Measurements from ENCODE around the gene POR. TPM values are rescaled to one million over a fixed set of nuclear protein-coding genes. Genes with fewer than 3 reads are reported as not detected.
A peak's percentile ranks its signal among the peaks of the same experiment; 100 is the strongest.

POR gene
- total RNA-seq, 4 donors from 2014 or later: 66.6 to 244 (median 107) TPM

DNA sequence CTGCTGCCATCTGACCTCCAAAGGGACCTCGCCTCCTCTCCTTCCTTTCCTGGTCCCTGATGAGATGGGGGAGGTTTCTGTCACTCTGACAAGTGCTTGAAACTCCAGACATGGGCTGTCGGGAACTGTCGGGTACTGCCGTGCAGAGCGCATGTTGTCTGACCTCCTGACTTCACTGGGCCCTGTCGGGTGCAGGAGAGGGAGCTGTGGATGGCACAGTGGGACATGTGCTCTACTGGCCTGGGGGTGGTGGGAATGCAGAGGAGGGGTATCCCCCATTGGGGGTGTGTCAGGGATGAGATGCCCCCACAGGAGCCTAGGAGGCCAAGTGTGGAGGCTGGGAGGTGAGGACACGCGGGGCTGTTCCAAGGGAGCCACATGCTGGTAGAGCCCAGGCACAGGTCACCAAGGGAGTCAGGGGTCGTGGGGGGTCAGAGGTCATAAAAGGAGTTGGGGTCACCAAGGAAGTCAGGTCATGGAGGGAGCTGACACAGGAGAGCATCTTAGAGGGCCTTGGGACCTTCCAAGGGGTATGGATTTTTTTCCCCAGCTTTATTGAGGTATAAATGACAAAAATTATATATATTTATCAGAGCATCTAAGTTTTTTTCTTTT is 48.5 kb downstream of the POR start:
- Histone ChIP-seq H3K4me1 (peaks cover 3 to 63% (median 38%) of the 10 kb centered on the region in 4 donors), H3K27ac (peak overlapping the region; percentile 64 to 92 (median 77)), H3K27me3 (no peaks in the 10 kb centered on the region), H3K4me3 (no peak overlapping the region), H3K9me3 (no peaks in the 10 kb centered on the region), H3K36me3 (peaks cover 0 to 31% (median 0%) of the 10 kb centered on the region in 3 donors)
- TF ChIP-seq EP300 (IDR thresholded peaks at IDR 0.05) (no peak), POLR2A (IDR thresholded peaks at IDR 0.05) (no peak)
- TF ChIP-seq, protein P1, sequence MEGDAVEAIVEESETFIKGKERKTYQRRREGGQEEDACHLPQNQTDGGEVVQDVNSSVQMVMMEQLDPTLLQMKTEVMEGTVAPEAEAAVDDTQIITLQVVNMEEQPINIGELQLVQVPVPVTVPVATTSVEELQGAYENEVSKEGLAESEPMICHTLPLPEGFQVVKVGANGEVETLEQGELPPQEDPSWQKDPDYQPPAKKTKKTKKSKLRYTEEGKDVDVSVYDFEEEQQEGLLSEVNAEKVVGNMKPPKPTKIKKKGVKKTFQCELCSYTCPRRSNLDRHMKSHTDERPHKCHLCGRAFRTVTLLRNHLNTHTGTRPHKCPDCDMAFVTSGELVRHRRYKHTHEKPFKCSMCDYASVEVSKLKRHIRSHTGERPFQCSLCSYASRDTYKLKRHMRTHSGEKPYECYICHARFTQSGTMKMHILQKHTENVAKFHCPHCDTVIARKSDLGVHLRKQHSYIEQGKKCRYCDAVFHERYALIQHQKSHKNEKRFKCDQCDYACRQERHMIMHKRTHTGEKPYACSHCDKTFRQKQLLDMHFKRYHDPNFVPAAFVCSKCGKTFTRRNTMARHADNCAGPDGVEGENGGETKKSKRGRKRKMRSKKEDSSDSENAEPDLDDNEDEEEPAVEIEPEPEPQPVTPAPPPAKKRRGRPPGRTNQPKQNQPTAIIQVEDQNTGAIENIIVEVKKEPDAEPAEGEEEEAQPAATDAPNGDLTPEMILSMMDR (IDR thresholded peaks at IDR 0.05): no peak
- DNase-seq (ENCODE audit: low spot score in 2 of 2): no peak
- WGBS, 2 donors: 55 to 56% methylated on average over 9 of the region's 9 CpGs

- TF ChIP-seq EP300 (IDR thresholded peaks at IDR 0.05) (no peak), POLR2A (IDR thresholded peaks at IDR 0.05) (no peak)
- TF ChIP-seq, protein P1 (IDR thresholded peaks at IDR 0.05): no peak
- DNase-seq (ENCODE audit: low spot score in 2 of 2): no peak
- H3K36me3 ChIP-seq: peaks cover 0 to 23% (median 0%) of the 10 kb centered on the region in 3 donors
- peak overlapping the region; percentile 55 to 84 (median 76) for H3K27ac ChIP-seq
- WGBS, 2 donors: 64 to 77% methylated on average over 13 of the region's 13 CpGs
- no peaks in the 10 kb centered on the region for H3K9me3 ChIP-seq
- H3K4me3 ChIP-seq: peak overlapping the region in 1 of 4 donors; percentile 4
- H3K4me1 ChIP-seq: peaks cover 3 to 80% (median 38%) of the 10 kb centered on the region in 4 donors
- H3K27me3 ChIP-seq: no peaks in the 10 kb centered on the region
Measured at GRCh38 chr7:75965617-75966016, 50.7 kb downstream of the POR start.

DNA sequence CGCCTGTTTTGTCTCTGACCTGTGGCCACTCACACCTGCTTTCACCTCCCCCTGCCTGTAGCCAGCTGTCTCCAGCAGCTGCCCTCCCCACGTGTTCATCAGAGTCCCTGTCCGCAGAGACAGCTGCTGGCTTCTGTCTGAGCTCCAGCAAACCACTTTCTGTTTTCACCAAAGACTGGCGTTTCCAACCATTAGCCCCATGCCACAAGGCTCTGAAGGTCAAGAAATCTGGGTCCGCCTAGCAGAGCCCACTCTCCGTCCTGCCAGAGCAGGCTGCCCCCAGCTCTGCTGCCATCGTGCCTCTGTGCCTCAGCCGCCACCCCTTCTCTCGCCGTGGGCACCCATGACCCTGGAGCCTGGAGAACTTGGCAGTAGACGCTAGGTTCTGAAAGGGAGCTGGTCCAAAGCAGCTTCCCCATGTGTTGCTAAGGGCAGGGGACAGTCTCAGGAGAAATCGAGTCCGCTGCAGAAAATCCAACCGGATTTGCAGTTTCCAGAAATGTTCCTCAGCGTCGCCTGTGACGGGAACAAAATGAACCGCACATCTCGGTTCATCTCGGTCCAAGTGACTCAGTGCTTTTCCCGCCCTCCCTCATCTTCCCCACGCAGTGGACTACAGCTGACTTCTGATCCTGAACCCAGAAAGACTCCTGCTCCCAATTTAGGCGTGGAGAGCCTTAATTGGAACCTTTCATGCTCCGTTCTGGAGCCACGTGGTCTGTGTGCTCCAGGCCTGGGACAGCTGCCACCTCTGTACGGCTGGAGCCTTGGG is 51.4 kb downstream of the POR start:
- peak in 1 of 2 donors; percentile 62 for DNase-seq (ENCODE audit: low spot score in 2 of 2)
- peaks cover 3 to 84% (median 38%) of the 10 kb centered on the region in 4 donors for H3K4me1 ChIP-seq
- TF ChIP-seq POLR2A (IDR thresholded peaks at IDR 0.05) (no peak), EP300 (IDR thresholded peaks at IDR 0.05) (peak in 1 of 2 donors; percentile 87)

DNA sequence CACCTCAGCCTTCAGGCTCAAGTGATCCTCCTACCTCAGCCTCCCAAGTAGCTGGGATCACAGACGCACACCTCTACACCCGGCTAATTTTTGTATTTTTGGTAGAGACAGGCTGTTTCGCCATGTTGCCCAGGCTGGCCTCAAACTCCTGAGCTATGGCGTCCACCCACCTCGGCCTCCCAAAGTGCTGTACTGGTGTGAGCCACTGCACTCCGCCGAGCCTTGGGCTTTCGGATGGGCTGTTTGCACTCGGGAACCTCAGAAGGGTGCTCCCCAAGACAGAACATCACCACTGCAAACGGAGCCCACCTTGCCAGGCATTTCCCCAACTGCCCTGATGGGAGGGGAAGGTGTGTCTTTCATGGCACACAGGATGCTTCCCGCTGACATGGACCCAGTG is 52.1 kb downstream of the POR start:
- Histone ChIP-seq H3K36me3 (peaks cover 0 to 23% (median 0%) of the 10 kb centered on the region in 3 donors), H3K27me3 (no peaks in the 10 kb centered on the region), H3K27ac (peak overlapping the region in 3 of 4 donors; percentile 38 to 83 (median 75)), H3K4me1 (peaks cover 3 to 84% (median 36%) of the 10 kb centered on the region in 4 donors), H3K9me3 (no peaks in the 10 kb centered on the region), H3K4me3 (no peak overlapping the region)
- WGBS, 2 donors: 84 to 95% methylated on average over 11 of the region's 11 CpGs
- TF ChIP-seq POLR2A (IDR thresholded peaks at IDR 0.05): no peak
- no peak for TF ChIP-seq EP300 (IDR thresholded peaks at IDR 0.05)
- TF ChIP-seq, protein P1 (IDR thresholded peaks at IDR 0.05): no peak
- DNase-seq (ENCODE audit: low spot score in 2 of 2): no peak

More for the DNA sequence above, 51.4 kb downstream of the POR start:
- Histone ChIP-seq H3K27me3 (no peaks in the 10 kb centered on the region), H3K4me3 (peak overlapping the region in 1 of 4 donors; percentile 4), H3K9me3 (no peaks in the 10 kb centered on the region), H3K27ac (peak overlapping the region; percentile 55 to 84 (median 76)), H3K36me3 (peaks cover 0 to 21% (median 0%) of the 10 kb centered on the region in 3 donors)
- WGBS, 2 donors: 50 to 61% methylated on average over 25 to 26 of the region's 26 CpGs

DNA sequence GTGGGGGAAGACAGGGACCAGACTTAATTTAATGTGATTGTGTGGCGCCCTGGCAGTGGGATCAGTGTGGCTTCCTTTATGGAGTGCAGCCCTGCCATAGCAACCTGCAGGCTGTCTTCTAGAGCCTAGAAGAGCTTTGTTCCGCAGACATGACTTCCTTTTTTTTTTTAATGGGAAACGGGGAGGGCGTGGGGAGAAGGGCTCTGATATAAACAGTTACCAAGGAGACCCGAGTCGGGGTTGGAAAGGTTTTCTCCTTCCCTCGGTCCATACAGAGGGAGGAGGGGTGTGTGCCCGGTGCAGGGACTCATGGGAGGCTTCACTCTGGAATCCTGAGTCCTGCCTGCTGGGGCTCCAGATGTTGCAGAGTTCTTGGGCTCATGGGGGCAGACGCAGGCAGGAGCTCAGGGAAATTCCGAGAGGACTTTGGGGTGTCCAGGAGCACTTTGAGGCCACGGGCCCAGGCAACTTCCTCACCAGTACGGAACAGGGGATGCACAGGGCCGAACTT is 52.6 kb downstream of the POR start:
- WGBS, 2 donors: 24 to 40% methylated on average over 11 to 13 of the region's 13 CpGs
- H3K4me1 ChIP-seq: peaks cover 0 to 84% (median 32%) of the 10 kb centered on the region in 4 donors
- H3K4me3 ChIP-seq: no peak overlapping the region

More for the DNA sequence above, 52.6 kb downstream of the POR start:
- Histone ChIP-seq H3K27ac (peak overlapping the region in 3 of 4 donors; percentile 38 to 83 (median 75)), H3K27me3 (no peaks in the 10 kb centered on the region), H3K36me3 (peaks cover 0 to 28% (median 0%) of the 10 kb centered on the region in 3 donors), H3K9me3 (no peaks in the 10 kb centered on the region)
- DNase-seq (ENCODE audit: low spot score in 2 of 2): no peak
- no peak for TF ChIP-seq POLR2A (IDR thresholded peaks at IDR 0.05)
- TF ChIP-seq, protein P1 (IDR thresholded peaks at IDR 0.05): no peak
- TF ChIP-seq EP300 (IDR thresholded peaks at IDR 0.05): no peak
